Body of pancreas (tissue), 4 donors: ENCODE data around the gene MEOX1. TPM values are rescaled to one million over a fixed set of nuclear protein-coding genes. Genes with fewer than 3 reads are reported as not detected.
A peak's percentile ranks its signal among the peaks of the same experiment; 100 is the strongest.

ENCODE experiments used
- ATAC-seq: fragments of 150-250 bp; one replicate; pipeline ENCODE4 v1.9.1; 2016
- DNase-seq, 4 donors: peaks; one replicate each; pipeline ENCODE4 v3.0.0-alpha.2; 2019
- H3K27ac ChIP-seq, 4 donors: fragments of 200-600 bp; sonication (generic); 1 replicate in 3 of 4; 2 replicates in 1 of 4; pipeline versions ENCODE4 v1.5.1 to v1.6.1; 2016 to 2019; ENCODE audit warnings: mild to moderate bottlenecking in 1 of 4, mixed read lengths in 1 of 4, moderate library complexity in 1 of 4
- H3K27me3 ChIP-seq, 2 donors: fragments of 200-600 bp; sonication (generic); one replicate each; pipeline ENCODE4 v1.6.0; 2016; ENCODE audit warnings: mild to moderate bottlenecking in 1 of 2
- H3K36me3 ChIP-seq, 2 donors: fragments of 200-600 bp; sonication (generic); replicated peaks in 1 of 2; 2 replicates each; pipeline ENCODE4 v1.5.1; 2016; ENCODE audit warnings: low read depth in 2 of 2; ENCODE audit not compliant: insufficient read depth in 1 of 2
- H3K4me1 ChIP-seq: fragments of 200-600 bp; sonication (generic); one replicate; pipeline ENCODE4 v1.6.0; 2016
- H3K4me3 ChIP-seq, 2 donors: fragments of 200-600 bp; sonication (generic); 1 replicate in 1 of 2; 2 replicates in 1 of 2; pipeline ENCODE4 v1.5.1; 2016 to 2019
- H3K9me3 ChIP-seq, 3 donors: fragments of 200-600 bp; sonication (generic); 1 replicate in 2 of 3; 2 replicates in 1 of 3; pipeline ENCODE4 v1.5.1; 2016
- CTCF ChIP-seq, 7 experiments: fragments of 450-650 bp in 4 of 7; fragments of 200-600 bp in 3 of 7; sonication (generic) in 3 of 7; IDR thresholded peaks; one replicate each; pipeline ENCODE4 v1.5.1; 2016 to 2019; ENCODE audit warnings: antibody characterized with exemption in 7 of 7
- POLR2A ChIP-seq, 3 donors: fragments of 450-650 bp; IDR thresholded peaks; one replicate each; pipeline ENCODE4 v1.6.1; 2016; ENCODE audit warnings: antibody characterized with exemption in 3 of 3, mild to moderate bottlenecking in 2 of 3
- WGBS, 2 donors: methylation state at CpG; one replicate each; pipeline ENCODE4 v1.1.5; 2017; 5-methylcytosine and 5-hydroxymethylcytosine counted together
- intact Hi-C: fragments of 100-400 bp; cut with DNase I; formaldehyde crosslinking; loops from one replicate; pipeline ENCODE4 v1.15.1; 2023
- small RNA-seq: library from RNA; depleted of rRNA; stranded (forward); fragments of <200 nt; gene quantifications from one replicate; pipeline ENCODE3, GENCODE V24; 2016
- total RNA-seq, 2 donors: library from RNA; depleted of rRNA; stranded (reverse); fragments of >200 nt; gene quantifications; one replicate each; pipeline ENCODE4 v1.1.0, GENCODE V29; 2016

The MEOX1 gene
- total RNA-seq, 2 donors from 2014 or later = 0.52 to 2.3 TPM

DNA sequence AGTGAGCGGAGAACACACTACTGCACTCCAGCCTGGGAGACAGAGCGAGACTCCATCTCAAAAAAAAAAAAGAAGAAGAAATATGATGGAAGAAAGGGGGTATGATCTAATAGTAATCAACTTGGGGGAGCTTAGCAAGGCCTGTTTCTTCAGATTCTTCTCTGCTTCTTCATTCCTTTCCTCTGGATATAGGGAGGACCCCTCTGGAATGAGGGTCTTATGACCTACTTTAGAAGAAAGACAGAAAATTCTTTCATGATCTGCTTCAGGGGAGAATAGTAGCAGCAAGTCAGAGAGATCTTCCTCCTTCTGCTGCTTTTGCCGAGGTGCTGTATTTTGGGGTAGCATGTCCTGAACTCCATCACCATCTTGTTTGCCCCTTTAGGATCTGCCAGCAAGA, 70.7 kb downstream of the MEOX1 start:
- Histone ChIP-seq H3K27me3 (no peaks in the 10 kb centered on the region), H3K4me1 (no peaks in the 10 kb centered on the region), H3K4me3 (no peak overlapping the region), H3K27ac (peak overlapping the region in 3 of 4 donors; percentile 26 to 40 (median 33)), H3K36me3 (no peaks in the 10 kb centered on the region), H3K9me3 (no peaks in the 10 kb centered on the region)
- ATAC-seq (no peak), DNase-seq (no peak)
- intact Hi-C loops = no loop called here
- TF ChIP-seq CTCF (IDR thresholded peaks at IDR 0.05) = no peak
- no peak for TF ChIP-seq POLR2A (IDR thresholded peaks at IDR 0.05)
- WGBS, 2 donors = 86 to 91% methylated on average over 3 of the region's 3 CpGs

Small RNA genes lying within 50 kb of the gene (small RNA-seq; reads per million reads assigned to genes)
- not detected for gene RF00017

Other genes starting within 250 kb of the MEOX1 start
- gene DHX8, start 177.9 kb downstream of the MEOX1 start, total RNA-seq = 10 to 100 TPM; 12.2 to 19.4 TPM
- gene ETV4, start 115.6 kb downstream of the MEOX1 start, total RNA-seq = 10 to 100 TPM in 1 of 2 donors, 1 to 10 TPM in 1; 6.2 to 28.7 TPM
- not detected for gene SOST, start 96.9 kb upstream of the MEOX1 start, total RNA-seq
- 10 to 100 TPM; 32.2 to 54.1 TPM for gene DUSP3, start 117.1 kb upstream of the MEOX1 start, total RNA-seq
- gene CFAP97D1, start 118.5 kb upstream of the MEOX1 start, total RNA-seq = not detected
- gene MPP3, start 171.2 kb upstream of the MEOX1 start, total RNA-seq = 10 to 100 TPM; 20.2 to 22.4 TPM
- 10 to 100 TPM in 1 of 2 donors, 1 to 10 TPM in 1; 1.8 to 15.5 TPM for gene CD300LG, start 185.3 kb upstream of the MEOX1 start, total RNA-seq
- 1 to 10 TPM; 1.6 to 2.6 TPM for gene MPP2, start 245.6 kb upstream of the MEOX1 start, total RNA-seq